HG03064 (cell line): Measurements from ENCODE around the gene TBX5.

Experiments
- ATAC-seq: cut with Tn5 transposase; IDR thresholded peaks from one replicate; pipeline ENCODE4 v1.9.1; 2021; ENCODE audit warnings: low read depth; ENCODE audit not compliant: unreplicated experiment

The TBX5 gene

DNA sequence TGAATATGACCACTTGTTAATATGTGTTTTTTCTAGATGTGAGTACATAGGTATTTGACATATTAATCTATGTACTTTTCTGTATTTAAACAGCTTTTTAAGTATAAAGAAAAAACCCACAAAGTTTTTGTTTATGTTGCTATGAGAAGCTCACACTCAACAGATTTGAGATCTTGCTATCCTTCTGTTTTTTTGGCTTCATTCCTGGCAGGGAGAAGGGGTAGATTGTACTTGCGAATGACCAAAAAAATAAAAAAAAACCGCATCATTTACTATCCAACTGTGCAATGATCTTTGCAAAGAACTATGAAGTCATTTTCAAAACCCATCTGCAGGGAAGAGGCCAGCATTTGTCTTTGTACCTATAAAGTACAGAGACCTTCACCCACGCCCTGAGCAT lies 28.4 kb upstream of the TBX5 start:
- ATAC-seq = no peak

DNA sequence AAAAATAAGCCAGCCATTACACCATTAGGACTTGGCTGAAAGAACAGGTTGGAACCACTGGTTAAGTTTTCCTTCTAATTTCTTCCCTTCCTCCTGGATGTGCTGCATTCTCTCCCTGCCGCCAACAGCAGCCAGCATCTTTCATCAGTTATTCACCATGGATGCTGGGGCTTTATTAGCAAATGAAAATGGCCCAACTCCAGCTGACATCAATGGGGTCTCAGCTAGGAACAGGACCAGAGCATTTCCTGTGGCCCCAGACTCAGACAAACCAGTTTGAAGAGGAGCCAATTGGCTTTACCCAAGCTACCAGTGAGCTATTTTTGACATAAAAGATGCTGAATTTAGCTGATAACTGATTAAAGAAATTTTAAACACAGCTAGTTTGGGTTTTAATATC lies 26.0 kb upstream of the TBX5 start:
- no peak for ATAC-seq

DNA sequence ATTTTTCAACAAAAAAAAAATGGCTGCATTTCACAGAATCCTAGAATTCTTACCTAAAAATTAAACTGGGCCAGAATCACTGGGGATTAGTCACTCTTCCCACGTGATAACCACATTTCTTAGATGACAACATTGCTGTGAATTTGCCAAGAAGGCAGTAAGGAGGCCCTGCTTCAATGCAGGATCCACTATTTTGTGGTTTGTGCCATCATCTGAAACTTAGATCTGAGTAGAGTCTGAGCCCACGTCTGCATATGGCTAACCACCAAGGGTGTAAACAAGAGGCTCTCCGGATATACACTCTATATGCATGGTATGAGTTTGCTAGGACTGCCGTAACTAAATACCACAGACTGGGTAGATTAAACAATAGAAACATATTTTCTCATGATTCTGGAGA lies 24.4 kb upstream of the TBX5 start:
- ATAC-seq = no peak

DNA sequence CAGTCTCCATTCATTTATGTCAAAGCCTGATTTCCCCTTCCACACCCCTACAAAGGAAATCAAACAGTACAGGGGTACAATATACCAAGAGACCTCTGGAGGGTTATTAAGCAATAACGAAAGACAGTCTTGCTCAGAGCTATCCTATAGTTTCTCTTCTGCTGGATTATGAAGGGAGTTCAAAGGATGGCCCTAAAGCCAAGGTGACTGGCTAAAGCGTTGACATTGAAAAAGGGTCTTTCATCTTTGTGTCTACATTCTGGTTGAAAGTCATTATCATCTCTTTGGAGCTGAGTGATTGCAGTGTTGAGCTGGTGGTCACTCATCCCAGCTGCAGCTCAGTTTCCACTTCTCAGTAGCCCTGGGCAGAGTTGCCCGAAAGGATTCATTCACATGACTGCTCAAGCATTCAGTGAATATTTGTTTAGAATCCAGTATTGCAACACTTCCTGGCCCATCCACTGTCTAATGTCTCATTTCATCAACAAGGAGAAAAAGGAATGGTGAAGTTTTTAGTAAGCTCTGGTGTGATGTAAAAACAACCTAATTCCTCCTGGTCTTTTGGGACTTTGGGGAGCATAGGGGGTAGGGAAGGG lies 19.2 kb upstream of the TBX5 start:
- ATAC-seq = no peak

DNA sequence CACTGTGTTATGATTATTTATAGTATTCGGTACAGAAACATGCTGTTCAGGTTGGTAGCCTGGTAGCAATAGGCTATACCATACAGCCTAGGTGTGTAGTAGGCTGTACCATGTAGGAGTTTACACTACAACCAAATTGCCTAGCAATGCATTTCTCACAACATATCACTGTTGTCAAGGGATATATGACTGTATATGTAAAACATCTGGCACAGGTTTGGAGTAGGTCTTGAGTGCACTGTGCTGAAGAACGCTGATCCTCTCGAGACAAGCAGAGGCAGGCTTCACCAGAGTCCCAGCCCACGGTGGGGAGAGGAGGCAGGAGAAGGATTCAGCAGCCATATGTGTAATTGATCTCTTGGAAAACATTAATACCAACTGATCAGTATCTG lies 15.0 kb upstream of the TBX5 start:
- ATAC-seq = no peak

DNA sequence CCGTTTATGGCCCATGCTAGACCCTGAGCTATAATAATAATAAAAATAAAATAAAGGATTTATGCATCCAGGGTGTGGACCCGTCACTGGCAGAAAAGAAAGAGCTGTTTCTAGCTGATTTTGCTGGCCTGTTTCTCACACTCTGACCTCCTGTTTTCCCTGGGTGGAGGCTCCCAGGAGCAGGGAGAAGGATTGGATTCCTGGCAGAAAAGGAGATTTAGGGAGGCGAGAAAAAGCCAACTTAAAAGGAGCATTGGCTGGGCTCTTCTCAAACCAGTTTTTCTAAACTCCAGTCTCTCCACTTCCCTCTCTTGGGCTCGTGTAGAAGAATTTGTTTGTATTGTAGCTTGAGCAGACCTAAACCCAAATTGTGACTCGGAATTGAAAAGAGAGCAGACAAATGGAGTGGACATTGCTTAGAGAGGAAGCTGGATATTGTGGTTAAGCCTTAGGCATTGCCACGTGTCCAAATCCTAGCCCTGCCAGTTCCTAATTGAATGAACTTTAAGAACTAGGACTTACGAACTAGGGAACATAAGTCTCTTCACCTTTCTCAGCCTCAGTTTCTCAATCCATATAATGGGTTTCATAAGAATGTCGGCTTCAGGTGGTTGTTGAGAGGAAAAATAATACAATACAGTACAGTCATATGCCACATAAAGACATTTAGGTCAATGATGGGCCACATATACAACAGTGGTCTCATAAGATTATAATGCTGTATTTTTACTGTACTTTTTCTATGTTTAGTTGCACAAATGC lies 14.4 kb upstream of the TBX5 start:
- ATAC-seq = no peak

DNA sequence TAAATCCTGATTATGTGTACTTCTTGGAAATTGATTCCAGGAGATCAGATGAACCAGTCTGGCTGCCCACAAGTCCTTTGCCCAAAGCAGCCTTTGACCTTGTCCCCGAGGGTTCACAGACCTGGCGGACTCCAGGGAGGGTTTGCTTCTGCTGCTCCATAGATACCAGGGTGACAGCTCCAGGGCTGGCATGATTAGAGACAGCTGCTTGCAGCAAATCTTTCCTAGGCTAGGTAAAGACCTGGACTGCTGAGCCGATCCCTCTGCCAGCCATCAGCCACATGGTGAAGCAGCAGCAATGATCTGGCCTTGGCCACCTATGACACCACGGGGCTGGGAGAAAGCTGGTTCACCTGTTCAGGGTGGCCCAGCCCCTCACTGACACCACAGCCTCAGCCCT lies 10.1 kb upstream of the TBX5 start:
- ATAC-seq = no peak

DNA sequence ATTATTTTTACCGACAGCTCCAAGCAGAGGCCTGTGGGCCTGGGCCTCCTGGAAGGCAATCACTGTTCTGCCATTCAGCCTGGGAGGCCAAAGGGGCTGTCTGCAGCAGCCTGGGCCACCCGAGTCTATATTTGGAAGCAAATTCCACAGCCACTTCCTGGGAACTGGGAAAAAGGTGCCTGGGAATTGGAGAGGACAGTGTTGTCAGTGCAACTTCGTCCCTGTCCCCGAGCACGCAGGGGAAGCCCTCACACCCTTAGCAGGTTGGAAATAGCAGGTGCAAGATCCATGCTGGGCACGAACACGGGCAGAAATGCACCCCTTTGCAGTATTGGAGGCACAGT lies 9.6 kb upstream of the TBX5 start:
- ATAC-seq = no peak

DNA sequence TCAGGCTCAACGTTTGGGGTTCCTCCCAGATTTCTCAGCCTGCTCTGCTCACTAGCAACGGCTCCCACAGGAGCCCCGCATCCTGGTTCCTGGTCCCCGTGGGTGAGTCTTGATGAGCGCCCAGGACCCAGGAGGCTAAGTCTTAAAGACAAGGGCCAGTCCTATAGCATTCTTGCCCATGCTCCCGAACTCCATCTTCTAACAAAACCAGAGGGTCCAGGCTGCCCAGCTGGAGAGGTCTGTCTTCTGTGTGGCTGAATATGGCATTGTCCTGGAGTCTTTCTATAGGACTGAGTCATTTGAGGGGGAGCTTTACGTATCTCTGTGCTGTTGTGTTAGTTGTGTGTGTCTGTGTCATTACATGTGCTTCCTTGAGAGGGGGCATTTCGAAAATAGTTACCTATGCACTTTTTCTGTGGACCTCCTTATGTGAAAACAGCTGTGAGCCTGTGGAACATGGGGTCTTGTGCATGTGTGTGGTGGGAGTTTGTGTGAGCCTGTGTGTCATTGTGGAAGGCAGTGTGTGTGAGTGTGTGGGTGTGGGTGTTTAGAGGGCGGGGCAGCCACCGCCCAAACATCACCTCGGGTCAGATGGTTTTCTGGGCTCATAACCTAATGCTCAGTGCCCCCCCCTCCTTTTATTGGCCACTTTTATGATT lies 9.1 kb upstream of the TBX5 start:
- no peak for ATAC-seq

DNA sequence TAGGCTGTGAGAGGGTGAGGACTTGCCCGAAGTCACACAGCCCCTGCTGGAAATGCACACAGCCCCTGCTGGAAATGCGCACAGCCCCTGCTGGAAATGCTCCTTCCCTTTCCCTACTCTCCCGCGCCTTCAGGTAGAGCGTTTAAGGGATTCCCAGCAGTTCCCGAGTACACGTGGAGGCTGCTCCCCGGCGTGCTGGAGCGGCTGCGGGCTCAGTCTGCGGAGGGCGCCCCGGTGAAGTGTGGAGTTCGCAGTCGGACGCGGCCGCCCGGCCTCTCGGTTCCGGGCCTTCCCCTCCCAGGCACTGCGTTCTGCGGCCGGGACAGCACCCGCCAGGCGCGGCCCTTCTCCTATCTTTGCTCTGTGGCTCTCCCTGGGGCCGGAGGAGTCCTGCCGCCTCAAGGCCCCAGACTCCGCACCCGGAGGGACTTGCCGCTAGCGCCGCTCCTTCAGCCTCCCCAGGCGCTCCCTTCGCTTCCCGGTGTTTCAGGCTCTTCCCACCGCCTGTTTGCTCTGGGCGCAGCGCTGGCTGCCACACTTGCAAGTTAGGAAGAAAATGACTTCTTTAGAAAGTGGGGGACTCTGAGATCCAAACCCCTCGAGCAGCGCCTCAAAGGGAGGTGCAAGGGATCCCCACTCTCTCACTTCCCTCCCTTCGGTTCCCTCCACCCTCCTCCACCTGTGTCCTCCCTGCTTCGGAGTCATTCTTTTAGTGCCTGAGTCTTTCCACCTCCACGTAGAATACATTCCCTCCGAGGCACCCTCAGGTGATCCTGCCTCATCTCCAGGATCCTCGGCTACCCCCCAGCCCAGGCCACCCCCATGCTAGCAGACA lies 8.3 kb upstream of the TBX5 start:
- ATAC-seq = no peak

DNA sequence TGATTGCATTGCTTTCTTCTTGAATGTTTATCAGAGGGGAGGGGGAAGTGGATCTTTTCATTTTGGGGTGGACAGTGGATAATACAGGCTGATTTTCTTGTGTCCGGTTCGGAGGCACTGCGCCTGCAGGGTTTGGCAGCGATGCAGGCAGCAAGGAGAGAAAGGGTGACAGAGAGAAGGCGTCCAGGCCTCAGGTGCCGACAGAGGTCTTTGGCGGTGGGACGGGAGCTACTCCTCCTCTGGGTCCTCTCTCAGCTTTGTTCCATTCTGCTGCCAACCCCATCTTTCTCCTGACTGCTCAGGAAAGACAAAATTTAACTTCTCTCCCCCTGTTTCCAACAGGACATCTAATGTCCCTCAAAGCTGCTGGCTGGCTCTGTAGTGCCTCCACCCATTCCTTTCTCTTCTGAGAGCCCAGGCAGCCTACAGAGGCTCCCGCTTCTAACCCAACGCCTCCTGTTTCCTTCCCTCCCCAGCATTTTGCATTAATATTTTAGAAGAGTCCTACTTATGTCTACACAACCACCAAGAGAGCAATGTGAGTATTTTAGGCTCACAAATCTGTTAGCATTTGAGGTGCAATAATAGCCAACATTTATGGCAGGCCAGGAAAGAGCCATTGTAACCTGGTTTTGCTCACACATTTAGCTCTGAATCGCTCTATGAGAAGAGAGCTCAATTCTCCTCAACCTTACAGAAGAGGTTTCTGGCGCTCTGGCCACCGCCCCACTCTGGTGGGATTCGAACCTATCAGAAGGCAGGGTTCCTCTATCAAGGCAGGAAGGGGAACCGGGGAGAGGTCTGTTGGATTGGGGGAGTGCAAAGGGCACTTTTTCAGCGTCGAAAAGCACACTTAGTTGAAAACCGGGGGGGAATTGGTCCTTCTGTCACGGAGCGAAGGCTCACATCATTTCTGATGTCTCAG lies 7.1 kb upstream of the TBX5 start:
- no peak for ATAC-seq

DNA sequence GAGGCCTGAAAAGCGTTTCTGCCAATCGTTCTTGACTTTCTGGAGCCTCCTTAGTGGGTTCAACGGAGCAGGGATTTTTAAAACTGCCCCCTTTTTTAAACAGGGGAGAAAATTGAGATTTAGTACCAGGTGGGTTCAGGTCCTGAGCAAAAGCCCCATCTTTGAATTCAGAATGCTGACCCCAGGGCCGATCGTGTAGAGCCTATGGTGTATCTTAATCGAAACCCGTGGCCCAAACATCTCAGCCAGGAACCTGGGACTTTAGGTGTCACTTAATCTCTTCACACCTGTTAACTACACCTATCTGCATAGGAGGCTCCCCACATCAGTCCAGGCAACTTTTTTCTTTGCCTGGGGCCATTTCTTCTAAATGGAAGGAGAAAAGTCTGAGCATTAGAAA lies 6.4 kb upstream of the TBX5 start:
- ATAC-seq = no peak

DNA sequence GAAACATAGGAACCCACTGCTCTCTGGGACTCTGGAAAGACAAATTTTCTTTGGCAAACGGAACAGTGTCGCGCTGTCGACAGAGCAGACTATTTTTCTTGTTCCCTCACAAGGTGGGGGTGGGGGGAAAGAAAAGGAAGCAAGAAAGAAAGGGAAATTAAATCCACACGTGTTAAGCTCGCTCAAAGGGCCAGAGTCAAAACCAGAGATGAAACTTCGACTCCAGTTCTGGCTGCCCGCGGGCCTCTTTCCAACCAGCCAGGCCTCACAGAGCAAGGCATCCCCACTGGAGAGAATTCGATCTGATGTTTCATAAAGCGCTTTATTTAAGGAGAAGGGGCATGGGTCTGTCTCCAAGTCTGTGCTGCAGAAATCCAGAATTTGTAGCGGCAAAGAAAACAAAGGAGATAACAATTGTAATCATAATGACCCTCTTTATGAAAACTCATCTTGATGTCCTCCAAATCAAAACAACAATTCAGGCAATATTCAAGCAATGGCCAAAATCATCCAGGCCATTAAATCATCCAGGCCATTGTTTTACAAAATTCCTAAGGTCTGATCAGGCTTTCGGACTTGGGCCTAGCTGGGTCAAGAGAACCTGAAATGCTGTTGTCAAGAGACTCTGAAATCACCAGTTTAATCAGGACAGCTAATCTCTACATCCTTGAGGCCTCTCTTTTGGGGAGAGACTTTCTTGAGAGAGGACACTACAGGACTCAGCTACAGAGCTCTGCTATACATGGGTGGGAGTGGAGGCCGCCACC lies 5.3 kb upstream of the TBX5 start:
- ATAC-seq = no peak

DNA sequence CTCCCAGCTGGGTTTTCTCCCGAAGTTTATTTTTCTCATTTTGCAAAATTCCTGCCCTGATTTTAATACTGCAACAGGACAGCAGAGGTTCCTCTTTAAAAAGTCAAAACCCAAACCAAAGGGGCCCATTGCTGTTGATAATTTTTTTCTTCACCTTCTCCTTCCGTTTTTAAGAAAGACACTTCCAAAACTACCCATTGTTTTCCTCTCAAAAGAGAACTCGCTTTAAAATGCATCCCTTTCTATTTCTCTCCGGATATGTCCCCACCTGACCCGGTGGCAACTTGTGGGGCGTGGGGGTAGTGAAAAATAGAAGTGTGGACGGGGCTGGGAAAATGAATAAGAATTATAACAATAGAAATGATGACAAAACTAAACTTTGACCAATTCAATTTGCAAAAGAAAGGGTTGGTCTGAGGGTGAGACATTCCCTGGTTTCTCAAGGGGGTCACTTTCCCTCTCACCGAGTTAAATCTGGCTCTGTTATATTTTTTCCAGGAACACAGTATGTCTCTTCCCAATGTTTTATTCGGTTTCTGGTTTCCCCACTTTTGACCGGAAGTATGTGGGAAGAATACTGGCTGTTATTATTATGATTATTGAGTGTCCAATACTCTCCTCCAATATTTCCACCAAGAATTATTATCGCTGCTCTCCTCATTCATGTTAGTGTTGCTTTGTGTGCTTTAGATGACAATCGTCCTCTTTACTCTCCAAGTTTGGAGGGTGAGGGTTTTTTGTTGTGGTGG lies 4.1 kb upstream of the TBX5 start:
- no peak for ATAC-seq

DNA sequence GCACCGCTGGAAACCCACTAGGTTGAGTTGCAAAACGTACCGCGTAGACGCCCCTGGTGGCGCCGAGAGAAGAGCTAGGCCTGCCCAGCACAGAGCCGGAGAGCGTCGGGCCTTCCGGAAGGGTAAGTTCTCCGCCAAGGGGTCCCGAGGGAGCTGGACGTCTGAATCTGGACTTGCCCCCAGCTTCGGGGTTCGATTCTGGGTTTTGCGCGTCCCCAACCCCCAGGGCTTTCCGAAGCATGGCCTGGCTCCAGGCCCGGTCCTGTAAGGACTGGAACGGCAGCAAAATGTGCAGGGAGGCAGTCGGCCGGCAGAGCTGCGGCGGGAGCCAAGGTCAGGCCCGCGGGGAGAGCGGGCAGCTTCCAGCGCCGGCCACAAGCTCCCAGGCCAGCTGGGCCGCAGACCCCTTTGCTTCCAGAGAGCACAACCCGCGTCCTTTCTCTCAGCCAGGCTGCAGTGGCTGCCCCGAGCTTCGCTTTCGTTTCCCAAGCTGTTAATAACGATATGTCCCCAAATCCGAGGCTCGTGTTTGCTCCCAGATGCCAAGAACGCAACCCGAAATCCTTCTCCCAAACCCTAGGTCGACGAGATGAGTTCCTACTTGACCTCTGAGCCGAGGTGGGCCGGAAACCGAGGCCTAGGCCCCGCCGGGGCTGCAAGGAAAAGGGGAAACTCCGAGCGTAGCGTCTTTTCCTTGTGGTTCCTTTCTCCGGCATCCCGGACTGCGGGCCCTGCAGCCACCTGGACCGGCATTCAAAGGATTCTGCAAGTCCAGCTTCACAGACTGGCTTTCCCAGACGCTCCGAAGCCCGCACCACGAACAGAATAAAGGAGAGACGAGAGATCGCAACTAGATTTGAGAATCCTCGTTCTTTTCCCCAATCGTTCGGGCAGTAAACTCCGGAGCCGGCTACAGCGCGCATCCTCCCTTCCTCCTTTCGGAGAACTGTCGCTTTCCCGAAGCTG lies 3.2 kb upstream of the TBX5 start:
- no peak for ATAC-seq

DNA sequence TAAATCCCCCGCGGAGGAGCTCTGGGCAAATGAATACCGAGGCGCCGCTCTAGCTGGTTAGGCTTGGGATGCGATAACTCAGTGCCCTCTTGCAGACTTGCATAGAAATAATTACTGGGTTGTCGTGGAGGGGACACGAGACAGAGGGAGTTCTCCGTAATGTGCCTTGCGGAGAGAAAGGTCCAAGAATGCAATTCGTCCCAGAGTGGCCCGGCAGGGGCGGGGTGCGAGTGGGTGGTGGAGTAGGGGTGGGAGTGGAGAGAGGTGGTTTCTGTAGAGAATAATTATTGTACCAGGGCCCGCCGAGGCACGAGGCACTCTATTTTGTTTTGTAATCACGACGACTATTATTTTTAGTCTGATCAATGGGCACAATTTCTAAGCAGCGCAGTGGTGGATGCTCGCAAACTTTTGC lies 2.5 kb upstream of the TBX5 start:
- no peak for ATAC-seq

DNA sequence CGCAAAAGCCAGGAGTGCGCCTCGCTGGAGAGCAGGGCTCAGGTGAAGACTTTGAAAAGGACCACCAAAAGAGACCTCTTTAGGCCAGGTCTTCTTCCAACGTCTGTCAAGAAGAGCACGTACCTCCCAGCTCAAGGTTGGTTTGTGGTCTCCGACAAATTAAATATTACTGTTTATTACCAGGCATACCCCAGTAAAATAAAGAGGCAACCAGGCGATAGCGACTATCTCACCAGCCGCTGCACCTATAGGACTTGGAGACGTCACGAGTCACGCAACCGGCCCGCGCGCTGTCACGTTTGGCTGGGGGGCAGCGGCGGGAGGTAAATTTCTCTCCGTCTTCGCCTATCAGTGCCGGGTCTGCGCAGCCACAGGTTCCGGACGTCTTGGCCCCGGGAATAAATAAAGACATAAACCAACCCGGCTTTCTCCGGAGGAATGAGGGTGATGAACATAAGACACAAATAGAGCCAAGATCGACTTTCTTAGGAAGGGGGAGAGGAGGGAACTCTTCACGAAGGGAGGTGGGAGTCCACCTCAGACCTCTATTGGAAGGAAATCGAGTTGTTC lies 2.0 kb upstream of the TBX5 start:
- ATAC-seq = no peak
